Left renal pelvis (tissue), 4 donors: ENCODE data around the gene NOS3. TPM values are rescaled to one million over a fixed set of nuclear protein-coding genes. Genes with fewer than 3 reads are reported as not detected.

Source experiments
- DNase-seq, 4 donors: peaks; one replicate each; pipeline ENCODE4 v3.0.0-alpha.2; 2013; ENCODE audit warnings: low read depth in 4 of 4, low spot score in 3 of 4
- polyA plus RNA-seq, 4 donors: library from polyadenylated mRNA; unstranded; fragments of 120-200 nt; gene quantifications; one replicate each; pipeline ENCODE4 v1.2.1, GENCODE V29; 2013; ENCODE audit not compliant: insufficient read length in 4 of 4

NOS3 gene
- 10 to 100 TPM in 1 of 4 donors, 1 to 10 TPM in 3; 6.2 to 15.2 (median 8.5) TPM for polyA plus RNA-seq

GRCh38 chr7:150990416-150991186 is at the start of gene NOS3:
TSS of gene NOS3 (plus strand) at chr7:150991017. CDS start at chr7:150993804, 2,787 bp downstream.
- DNase-seq = no peak

GRCh38 chr7:150941351-150942000 is 49.3 kb upstream of the NOS3 start:
- DNase-seq = no peak

GRCh38 chr7:150942001-150942590 is 48.7 kb upstream of the NOS3 start:
- DNase-seq = no peak

- no peak for DNase-seq
These were observed 48.0 kb upstream of the NOS3 start for GRCh38 chr7:150942591-150943452.

GRCh38 chr7:150943453-150943814 is 47.4 kb upstream of the NOS3 start:
- no peak for DNase-seq

GRCh38 chr7:150944066-150945042 is 46.5 kb upstream of the NOS3 start:
- no peak for DNase-seq

GRCh38 chr7:150945171-150945852 is 45.5 kb upstream of the NOS3 start:
- no peak for DNase-seq

GRCh38 chr7:150945853-150946420 is 44.9 kb upstream of the NOS3 start:
- no peak for DNase-seq

- DNase-seq = no peak
These were observed 44.2 kb upstream of the NOS3 start for GRCh38 chr7:150946421-150947240.

GRCh38 chr7:150947241-150947745 is 43.5 kb upstream of the NOS3 start:
- no peak for DNase-seq

GRCh38 chr7:150947761-150948651 is 42.8 kb upstream of the NOS3 start:
- DNase-seq = no peak

GRCh38 chr7:150948791-150949251 is 42.0 kb upstream of the NOS3 start:
- DNase-seq = no peak

GRCh38 chr7:150949564-150949963 is 41.3 kb upstream of the NOS3 start:
- DNase-seq = no peak

GRCh38 chr7:150949971-150950491 is 40.8 kb upstream of the NOS3 start:
- DNase-seq = no peak

- no peak for DNase-seq
These were observed 40.2 kb upstream of the NOS3 start for GRCh38 chr7:150950496-150951180.

- DNase-seq = no peak
These were observed 39.7 kb upstream of the NOS3 start for GRCh38 chr7:150951181-150951520.
